ENCODE data around the gene NGFR.

DNA sequence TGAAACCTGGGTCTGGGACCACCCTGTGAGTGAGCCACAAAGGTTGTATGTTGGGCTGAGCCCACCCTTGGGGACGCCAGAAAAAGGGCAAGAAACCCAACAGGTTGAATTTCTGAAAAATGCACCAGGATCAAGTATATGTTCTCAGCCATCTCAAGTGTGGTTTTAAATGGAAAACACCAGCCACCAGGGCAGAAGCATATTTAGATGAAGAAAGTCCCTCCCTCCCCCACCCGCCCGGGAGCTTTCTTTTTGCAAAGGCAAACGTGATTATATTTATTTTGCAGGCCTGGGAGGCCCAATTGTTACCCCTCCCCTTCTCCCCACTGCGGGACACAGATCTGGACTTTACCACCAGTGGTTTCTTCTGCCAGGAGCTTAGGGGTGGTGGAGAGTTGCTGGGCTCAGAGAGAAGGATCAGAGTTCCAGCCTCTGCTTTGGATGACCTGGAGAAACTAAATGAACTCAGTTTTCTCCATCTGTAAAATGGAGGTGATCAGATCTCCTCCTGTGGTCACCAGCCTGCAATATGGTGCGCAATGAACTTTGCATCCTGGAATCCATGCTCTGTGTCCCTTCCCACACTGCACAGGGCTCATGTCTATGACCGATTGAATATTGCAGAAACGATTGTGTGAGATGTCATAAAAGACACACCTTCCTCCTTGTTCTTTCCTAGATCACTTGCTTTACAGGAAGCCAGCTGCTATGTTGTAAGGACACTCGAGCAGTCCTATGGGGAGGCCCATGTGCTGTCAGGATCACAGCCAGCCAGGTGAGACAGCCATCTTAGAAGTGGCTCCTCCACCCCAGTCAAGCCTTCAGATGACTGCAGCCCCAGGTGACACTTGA lies 21.0 kb upstream of the NGFR start:
- TF ChIP-seq, protein P1, sequence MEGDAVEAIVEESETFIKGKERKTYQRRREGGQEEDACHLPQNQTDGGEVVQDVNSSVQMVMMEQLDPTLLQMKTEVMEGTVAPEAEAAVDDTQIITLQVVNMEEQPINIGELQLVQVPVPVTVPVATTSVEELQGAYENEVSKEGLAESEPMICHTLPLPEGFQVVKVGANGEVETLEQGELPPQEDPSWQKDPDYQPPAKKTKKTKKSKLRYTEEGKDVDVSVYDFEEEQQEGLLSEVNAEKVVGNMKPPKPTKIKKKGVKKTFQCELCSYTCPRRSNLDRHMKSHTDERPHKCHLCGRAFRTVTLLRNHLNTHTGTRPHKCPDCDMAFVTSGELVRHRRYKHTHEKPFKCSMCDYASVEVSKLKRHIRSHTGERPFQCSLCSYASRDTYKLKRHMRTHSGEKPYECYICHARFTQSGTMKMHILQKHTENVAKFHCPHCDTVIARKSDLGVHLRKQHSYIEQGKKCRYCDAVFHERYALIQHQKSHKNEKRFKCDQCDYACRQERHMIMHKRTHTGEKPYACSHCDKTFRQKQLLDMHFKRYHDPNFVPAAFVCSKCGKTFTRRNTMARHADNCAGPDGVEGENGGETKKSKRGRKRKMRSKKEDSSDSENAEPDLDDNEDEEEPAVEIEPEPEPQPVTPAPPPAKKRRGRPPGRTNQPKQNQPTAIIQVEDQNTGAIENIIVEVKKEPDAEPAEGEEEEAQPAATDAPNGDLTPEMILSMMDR (IDR thresholded peaks at IDR 0.05) = no peak
- TF ChIP-seq POLR2A (IDR thresholded peaks at IDR 0.05) = no peak

All from testis (tissue), 2 donors.